Frontal cortex (tissue), 4 donors: Measurements from ENCODE around the gene RAB5B. TPM values are rescaled to one million over a fixed set of nuclear protein-coding genes. Genes with fewer than 3 reads are reported as not detected.

Source experiments
- DNase-seq, 2 donors: peaks; one replicate each; pipeline ENCODE4 v3.0.0; 2012; ENCODE audit warnings: low spot score in 2 of 2
- FAIRE-seq: peaks from 2 replicates; lab custom pipeline; 2012; peaks lifted over from hg19 to GRCh38; lab: Jason Lieb, UNC
- total RNA-seq: library from RNA; depleted of rRNA; stranded (reverse); fragments of >200 nt; gene quantifications from one replicate; pipeline ENCODE4 v1.2.3, GENCODE V29; 2014
- donor health status: control.
- donor health status: control.
- donor health status: control.

Gene RAB5B
- total RNA-seq, 1 donor from 2014 or later: 33.0 TPM

DNA sequence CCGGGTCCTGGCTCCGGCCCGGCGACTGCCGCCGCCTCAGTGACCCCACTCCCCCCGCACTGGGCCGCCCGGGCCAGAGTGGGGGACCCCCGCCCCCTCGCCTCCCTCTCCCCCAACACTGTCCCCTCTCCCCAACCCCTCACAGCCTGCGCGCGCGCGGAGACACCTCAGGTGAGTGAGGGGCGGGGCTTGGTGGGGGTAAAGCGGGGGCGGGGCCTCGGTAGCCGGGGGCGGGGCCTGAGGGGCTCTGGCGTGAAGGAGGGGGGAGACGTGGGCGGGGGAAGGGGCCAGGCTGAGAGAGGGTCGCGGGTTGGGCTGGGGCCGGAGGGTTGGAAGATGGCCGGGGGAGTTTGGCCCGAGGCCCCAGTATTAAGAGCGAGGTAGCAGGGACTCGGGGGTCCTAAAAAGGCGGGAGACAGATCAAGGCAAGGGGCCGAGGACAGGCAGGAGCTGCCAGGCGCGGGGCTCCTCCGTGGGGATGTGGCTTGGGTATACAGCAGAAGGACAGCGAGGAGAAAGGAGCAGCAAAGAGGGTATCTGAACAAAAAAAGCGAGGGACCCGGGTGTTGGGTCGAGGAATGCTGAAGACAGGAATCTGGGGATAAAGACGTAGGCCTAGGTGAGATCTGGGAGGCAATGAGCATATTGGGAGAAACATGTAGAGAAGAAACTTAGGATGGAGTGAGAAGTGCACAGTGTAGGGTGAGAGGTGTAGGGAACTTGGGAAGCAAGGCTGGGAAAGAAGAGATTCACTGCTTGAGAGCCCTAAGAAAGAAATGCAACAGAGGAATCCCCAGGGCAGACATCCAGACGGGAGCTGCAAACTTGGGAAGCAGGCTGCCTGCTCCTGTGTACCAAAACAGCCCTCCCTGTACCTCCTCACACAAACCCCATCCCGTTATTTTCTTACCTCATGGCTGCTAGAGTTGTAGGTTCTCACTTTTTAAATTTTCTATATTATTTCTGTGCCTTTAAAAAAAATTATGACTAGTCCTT, 34.0 kb downstream of the RAB5B start:
- DNase-seq (peak; percentile 68 to 80), FAIRE-seq (no peak)

DNA sequence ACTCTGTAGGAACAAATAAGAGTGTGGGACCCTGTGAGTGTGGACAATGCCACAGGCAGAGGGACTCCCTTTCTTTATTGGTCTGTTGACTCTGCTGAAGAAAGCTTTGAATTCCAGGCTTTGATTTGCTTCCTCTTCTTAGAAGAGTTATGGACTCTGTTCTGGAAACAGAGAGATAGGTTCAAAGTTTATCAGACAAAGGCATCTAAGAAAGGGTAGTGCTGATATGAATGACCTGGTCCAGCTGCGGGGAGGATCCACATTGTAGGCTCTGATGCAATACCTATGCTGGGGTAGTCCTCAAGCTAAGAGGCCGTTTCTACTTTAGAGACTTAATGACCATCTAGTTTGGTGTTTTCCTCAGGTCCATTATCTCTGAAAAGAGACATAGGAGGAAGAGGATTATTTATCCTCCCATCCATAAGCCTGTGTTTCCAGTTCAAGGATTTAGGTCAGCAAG, 36.3 kb downstream of the RAB5B start:
- no peak for DNase-seq
- no peak for FAIRE-seq

DNA sequence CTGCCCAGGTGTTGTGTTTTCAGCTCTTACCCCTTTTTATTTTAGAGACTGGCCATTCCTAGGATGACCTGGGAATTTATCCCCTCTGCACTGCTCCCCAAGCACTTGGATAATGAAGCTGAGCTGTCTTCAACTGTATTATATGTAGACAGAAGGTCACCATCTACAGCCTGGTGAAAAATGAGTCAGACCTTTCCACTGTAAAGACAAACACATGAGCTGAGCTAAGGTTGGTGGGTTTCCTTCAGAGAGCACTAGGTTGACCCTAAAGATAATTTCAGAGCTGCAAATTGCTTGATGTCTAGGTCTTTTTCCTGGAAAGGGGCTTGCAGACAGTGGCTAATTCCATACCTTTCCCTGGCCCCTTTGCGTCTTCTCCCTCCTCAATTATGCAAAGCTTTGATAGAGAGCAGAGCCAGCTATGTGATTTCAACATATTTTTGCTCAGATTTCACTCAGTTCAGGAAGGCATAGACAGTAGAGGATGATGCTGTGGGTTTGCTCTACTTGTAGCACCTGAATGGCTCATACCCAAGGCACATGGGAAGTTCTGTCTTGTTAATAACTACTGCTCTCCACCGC, 37.7 kb downstream of the RAB5B start:
- DNase-seq (no peak), FAIRE-seq (no peak)

DNA sequence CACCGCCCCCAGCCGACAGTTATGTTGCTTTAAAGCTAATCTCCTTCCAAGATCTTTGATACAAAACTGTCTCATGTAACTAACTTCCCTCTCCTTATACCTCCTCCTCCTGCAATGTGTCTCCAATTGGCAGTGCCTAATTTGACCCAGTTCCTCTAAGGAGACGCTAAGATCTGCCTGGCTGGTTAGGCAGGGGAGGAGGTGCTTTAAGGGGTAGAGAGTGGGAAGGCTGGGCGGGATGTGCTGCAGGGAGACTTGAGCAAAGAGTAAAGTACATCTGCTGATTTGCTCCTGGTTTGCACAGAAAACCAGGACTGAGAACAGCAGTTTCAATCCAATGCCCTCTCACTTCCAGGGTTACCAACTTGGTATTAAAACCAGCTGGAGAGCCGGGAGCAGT, 39.6 kb downstream of the RAB5B start:
- no peak for FAIRE-seq
- DNase-seq: no peak

DNA sequence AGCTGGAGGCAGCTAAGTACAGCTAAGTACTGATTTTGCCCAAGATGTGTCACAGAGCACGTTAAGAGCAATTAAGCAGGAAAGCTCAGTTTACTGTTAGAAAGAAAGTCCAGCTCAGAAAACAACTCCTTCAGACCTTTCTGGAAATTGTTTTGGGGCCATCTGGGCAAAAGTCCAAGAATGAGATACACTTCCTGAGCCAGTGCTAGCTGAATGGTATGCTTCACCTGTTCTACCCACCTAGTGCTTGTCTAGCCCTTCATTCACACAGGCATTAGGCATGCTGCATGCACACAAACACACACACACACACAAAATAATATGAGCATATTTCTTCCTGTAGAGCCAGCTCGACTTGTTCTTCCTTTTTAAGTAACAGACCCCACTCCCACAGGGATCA, 40.3 kb downstream of the RAB5B start:
- DNase-seq (no peak), FAIRE-seq (no peak)

DNA sequence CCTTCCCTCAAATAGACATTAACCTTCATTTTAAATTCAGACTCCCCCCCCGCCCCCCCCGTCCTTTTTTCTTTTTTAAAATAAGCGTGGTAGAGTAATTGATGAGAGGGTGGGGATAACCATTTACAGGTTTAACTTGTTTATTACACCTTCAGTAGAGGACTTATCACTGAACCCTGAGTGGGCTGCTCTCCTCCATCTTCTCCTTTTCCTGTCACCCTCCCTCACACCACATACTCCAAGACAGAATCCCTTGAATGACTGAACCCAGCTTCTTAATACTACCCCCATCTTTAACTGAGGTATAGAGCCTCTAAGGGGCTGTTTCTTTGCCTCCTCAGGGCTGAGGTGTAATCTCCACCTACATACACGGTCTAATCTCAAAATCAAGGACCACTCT, 43.3 kb downstream of the RAB5B start:
- DNase-seq (no peak), FAIRE-seq (no peak)

DNA sequence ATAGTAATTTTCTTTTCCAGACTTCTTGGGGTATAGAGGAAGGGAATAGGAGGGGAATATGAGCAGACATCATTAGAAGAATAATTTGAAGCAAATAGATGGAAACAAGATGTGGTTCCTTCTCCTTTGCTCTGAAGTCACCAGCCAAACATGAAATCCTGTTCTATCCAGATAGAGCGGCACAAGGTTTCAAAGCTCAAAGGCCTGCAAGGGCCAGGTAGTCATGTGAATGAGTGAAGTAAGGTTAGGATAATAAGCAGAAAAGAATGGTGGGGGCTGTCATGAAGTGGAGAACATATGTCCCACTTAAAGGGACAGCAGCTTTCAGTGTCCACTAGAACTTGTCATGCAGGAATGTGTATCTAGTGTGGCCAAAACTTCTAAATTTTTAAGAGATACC, 44.5 kb downstream of the RAB5B start:
- no peak for DNase-seq
- no peak for FAIRE-seq

DNA sequence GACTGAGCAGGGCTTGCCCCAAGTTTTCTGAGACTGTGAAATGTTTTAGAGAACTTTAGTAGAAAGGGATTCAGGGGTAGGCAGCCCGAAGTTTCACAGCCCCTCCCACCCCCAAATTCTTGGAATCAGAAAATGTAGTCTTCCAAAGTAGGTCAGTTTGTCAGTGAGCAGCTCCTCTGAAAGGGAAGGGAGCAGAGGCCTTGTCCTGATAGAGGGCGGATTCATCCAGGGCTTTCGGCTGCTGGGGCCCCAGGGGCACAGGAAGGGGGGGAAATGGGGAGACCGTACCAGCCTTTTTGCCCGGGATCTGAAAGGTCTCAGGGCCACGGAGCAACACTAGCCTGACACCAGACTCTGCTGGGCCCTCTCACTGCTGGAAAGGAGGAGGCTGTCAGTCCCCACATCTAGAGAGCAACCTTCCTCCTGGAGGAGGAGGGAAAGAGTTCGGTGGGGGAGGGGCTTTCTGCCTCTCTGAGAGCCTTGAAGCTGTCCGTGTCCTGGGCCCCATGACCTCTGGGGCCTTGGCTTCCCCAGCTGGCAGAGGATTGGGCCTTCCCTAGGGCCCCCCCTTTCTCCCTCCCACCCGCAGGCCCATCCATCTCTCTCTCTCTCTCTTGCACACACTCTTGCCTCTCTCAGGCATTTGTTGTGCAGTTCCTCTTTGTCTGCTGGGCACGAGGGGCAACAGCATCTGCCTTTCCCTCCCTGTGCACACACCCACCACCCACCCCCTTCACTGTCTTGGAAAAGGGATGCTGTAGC, 46.7 kb downstream of the RAB5B start, which contains the start of gene IKZF4:
TSS of gene IKZF4 (plus strand) at position 621 of the 762 bp plus-strand sequence. CDS start 451 bp downstream, outside the sequence.
- FAIRE-seq (no peak), DNase-seq (peak in 1 of 2 donors; percentile 31)

DNA sequence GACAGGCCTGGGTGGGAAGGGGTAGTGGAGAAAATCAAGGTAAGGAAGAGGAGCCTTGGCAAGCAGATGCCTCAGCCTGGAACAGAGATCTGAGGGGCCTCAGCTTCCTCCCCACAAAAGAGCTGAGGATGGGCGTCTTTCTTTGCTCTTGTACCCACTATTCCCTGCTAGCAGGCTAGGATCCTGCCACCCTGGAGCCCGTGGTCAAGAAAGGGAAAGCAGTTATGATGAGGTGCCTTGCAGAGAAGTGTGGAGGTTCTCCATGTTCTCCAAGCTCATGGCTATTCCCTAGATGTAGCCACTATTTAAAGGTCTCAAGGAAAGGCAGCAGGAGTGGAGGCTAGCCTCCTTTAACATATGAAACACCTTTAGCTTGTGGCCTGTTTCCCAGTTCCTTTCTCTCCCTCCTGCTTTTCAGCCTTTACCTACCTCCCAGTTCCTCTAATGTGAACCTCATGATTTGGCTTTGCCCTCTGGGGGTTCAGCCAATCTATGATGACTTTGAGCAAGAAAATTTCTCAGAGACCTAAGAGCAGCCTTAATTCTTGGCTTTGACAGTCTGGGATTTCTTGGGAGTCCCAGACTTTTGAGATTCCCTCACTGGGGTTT, 48.1 kb downstream of the RAB5B start:
- FAIRE-seq: no peak
- no peak for DNase-seq

DNA sequence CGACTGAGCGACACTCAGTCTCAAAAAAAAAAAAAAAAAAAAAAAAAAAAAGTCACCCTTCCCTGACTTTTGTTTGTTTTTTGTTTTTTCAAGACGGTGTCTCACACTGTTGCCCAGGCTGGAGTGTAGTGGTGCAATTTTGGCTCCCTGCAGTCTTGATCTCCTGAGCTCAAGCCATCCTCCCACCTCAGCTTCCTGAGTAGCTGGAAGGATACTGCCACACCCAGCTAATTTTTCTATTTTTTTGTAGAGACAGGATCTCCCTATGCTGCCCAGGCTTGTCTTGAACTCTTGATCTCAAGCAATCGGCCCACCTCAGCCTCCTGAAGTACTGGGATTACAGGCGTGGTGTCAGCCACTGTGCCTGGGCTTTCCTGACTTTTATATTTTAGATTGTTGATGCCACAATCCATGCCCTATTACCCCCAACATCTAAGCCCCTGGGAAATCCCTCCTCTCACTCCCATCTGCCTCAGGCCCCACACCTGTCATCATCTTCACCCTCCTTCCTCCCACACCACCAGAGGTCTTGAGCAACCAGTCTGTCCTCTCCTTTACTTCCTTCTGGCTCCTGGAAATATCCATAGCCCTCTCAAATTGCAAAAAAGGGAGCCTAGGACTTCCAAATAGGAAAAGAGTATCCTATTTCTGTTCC, 54.8 kb downstream of the RAB5B start:
- FAIRE-seq (no peak), DNase-seq (no peak)

DNA sequence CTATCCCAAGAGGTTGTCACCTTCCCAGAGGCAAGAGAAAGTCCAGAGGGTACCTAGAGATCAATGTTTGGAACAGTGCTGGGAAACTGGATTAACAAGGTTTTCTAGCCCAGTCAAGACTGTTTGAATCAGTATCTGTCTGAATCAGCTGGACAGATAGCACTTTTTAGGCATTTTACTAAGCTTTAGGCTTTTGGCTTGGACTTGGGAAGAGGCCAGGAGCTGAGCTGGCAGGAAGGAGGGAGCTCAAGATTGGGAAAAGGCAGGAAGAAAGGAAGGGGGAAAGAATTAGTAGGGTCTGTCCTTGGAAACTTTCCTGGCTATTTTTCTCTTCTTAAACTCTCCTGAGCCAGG, 55.3 kb downstream of the RAB5B start:
- DNase-seq (no peak), FAIRE-seq (no peak)

DNA sequence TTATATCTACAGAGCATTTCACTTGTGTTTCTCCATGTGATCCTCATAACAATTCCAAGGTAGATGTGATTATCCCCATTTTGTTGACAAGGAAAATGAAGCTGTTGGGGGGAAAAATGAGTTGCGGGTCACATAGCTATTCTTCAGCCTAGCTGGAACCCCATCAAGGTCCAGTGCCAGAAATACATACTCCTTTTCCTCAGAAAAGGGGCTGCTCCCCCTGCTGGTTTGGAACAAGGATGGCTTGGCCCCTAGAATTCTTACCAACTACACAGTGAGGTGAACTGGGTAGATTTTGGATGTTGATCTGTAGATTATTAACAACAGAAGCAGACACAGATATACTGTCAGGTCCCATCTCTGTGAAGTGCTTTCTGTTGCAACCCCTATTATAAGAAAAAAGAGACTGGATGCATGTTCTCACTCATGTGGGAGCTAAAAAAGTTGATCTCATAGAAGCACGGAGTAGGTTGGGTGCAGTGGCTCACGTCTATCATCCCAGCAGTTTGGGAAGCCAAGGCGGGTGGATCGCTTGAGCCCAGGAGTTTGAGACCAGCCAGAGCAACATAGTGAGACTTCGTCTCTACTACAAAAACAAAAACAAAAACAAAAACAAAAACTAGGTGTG, 55.9 kb downstream of the RAB5B start:
- no peak for FAIRE-seq
- peak in 1 of 2 donors; percentile 55 for DNase-seq

DNA sequence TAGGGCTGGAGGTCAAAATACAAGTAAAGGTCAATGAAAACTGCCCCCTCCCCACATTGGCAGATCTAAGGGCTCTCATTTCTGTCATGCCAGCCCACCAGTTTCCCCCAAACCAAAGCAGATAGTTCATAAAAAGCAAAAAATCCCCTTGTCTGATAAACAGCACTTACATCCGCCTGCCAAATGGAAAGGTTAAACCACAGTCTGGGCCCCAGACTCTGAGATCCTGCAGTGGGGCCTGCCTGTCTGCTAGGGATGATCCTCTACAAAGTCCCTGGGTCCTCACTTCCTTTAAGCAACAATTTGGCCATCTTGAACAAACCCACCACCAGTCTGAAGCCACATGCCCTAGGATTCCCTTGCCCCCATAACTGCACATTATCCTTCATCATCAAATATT, 58.1 kb downstream of the RAB5B start:
- DNase-seq (no peak), FAIRE-seq (no peak)

DNA sequence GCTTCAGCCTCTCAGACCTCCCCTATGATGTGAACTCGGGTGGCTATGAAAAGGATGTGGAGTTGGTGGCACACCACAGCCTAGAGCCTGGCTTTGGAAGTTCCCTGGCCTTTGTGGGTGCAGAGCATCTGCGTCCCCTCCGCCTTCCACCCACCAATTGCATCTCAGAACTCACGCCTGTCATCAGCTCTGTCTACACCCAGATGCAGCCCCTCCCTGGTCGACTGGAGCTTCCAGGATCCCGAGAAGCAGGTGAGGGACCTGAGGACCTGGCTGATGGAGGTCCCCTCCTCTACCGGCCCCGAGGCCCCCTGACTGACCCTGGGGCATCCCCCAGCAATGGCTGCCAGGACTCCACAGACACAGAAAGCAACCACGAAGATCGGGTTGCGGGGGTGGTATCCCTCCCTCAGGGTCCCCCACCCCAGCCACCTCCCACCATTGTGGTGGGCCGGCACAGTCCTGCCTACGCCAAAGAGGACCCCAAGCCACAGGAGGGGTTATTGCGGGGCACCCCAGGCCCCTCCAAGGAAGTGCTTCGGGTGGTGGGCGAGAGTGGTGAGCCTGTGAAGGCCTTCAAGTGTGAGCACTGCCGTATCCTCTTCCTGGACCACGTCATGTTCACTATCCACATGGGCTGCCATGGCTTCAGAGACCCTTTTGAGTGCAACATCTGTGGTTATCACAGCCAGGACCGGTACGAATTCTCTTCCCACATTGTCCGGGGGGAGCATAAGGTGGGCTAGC, 60.9 kb downstream of the RAB5B start:
- FAIRE-seq: no peak
- DNase-seq: no peak

DNA sequence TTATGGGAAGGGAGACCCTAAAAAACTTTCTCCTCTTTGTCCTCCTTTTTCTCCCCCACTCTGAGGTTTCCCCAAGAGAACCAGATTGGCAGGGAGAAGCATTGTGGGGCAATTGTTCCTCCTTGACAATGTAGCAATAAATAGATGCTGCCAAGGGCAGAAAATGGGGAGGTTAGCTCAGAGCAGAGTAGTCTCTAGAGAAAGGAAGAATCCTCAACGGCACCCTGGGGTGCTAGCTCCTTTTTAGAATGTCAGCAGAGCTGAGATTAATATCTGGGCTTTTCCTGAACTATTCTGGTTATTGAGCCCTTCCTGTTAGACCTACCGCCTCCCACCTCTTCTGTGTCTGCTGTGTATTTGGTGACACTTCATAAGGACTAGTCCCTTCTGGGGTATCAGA, 63.3 kb downstream of the RAB5B start:
- no peak for FAIRE-seq
- DNase-seq: no peak

DNA sequence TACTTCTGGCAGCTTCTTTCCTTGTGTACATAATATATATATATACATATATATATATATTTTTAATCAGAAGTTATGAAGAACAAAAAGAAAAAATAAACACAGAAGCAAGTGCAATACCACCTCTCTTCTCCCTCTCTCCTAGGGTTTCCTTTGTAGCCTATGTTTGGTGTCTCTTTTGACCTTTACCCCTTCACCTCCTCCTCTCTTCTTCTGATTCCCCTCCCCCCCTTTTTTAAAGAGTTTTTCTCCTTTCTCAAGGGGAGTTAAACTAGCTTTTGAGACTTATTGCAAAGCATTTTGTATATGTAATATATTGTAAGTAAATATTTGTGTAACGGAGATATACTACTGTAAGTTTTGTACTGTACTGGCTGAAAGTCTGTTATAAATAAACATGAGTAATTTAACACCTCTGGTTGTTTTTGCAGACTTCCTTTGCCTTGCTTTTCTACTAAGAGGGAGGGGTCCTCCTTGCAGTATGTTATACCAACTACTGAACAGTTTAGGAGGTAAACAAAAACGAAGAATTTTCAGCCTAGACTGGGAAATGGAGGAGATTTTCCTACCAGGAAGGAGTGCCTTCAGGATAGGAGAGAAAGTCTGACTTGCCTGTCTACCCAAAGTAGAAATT, 64.3 kb downstream of the RAB5B start:
- DNase-seq: no peak
- no peak for FAIRE-seq

DNA sequence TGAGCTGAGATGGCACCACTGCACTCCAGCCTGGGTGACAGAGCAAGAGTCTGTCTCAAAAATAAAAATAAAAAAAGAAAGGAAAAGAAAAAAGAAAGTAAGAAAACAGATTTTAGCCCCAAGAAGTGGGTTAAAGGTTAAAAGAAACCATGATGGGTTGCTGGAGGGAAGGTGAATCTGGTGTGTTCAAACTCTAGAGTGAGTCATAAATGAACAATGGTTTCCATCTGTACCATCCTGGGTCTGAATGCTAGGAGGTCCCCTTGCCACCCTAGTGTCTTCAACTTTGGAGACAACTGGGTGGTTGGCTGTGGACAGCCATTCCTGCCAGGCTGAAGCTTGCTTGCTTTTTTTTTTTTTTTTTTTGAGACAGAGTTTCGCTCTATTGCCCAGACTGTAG, 66.3 kb downstream of the RAB5B start:
- no peak for DNase-seq
- no peak for FAIRE-seq

DNA sequence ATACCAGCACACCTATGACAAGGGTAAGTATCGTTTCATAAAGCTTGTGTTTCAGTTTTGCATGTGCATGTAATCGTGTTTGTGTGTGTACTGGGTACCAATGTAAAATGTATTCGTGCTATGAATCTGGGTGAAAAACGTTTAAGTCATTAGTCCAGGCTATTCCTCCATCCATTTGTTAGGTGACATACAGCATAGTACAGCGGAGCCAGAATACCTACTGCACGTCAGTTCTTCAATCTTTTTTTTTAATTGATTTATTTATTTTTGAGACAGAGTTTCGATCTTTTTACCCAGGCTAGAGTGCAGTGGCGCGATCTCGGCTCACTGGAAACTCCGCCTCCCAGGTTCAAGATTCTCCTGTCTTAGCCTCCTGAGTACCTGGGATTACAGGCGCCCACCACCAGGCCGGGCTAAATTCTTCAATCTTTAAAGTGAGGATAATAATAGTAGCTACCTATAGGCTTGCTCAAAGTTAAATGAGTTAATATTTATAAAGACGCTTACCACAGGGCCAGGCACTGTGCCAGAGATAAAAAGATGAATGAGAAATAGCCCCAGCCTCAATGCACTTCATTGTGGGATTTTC, 67.2 kb downstream of the RAB5B start:
- no peak for FAIRE-seq

More for the DNA sequence above, 67.2 kb downstream of the RAB5B start:
- DNase-seq: no peak
